HG03066 (cell line): Measurements from ENCODE around the gene CCER1.

Experiments used
- ATAC-seq: cut with Tn5 transposase; IDR thresholded peaks from one replicate; pipeline ENCODE4 v1.9.1; 2021; ENCODE audit warnings: low read depth; ENCODE audit not compliant: unreplicated experiment

Gene CCER1

GRCh38 chr12:90969851-90970250, 14.9 kb upstream of the CCER1 start:
- ATAC-seq, result no peak

GRCh38 chr12:90969346-90969745, 14.4 kb upstream of the CCER1 start:
- ATAC-seq, result no peak

- ATAC-seq, result no peak
These were observed 10.2 kb upstream of the CCER1 start for GRCh38 chr12:90965204-90965603.

GRCh38 chr12:90964616-90965015, 9.6 kb upstream of the CCER1 start:
- ATAC-seq, result no peak

DNA sequence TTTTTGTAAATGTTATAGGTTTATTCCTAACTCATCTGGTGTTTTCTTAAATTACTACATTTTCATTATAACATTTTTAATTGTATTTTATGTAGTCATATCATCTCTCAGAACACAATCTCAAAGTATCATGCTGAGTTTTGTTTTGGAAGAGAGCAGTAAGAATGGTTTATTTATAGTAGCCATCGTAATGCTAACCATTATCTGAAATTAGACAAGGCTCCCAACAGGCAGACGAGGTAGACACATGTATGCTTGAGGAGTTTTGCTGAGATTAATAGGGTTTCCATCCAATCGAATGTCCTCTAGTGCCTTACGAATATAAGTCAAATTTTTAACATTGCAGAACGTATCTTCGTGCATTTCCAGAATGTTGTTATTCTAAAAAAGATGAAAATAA, 9.0 kb upstream of the CCER1 start:
- no peak for ATAC-seq

DNA sequence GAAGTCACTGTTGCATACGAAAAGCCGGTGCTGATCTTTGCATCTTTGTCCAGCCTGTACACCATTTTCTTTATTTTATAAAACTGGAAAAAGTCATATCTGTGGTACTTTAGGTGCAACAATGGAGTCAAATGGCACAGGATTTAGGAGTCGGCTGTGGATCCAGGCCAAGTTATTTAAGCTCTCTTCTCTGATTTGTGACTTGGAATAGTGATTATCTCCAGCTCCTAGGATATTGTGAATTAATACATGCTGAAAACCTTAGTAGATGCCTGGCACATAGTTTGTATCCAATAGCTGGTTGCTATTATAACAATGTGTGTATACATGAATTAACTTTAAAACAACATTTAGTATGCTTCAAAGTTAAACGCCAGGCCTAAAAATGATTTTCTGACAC, 6.2 kb upstream of the CCER1 start:
- ATAC-seq, result no peak

- peak; percentile 87 for ATAC-seq
These were observed 4.7 kb upstream of the CCER1 start for GRCh38 chr12:90959538-90960139.

- no peak for ATAC-seq
These were observed 4.1 kb upstream of the CCER1 start for GRCh38 chr12:90959032-90959431.

DNA sequence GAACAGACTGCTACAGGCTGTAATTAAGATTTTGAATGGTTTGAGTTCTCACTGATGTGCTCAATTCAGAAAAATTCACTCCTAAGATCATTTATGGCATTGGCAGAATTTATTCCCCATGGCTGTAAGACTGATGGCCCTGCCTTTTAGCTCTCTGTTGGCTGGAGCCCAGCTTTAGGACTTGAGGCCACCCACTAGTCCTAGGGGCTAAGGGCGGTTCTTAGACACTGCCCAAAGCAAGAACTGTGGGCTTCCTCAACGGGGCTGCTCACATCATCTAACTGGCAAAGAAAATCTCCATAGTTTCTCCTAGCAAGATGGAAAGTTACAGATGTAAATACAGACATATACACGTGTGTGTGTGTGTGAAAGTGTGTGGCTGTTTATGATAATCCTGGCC, 3.4 kb upstream of the CCER1 start:
- ATAC-seq, result no peak

DNA sequence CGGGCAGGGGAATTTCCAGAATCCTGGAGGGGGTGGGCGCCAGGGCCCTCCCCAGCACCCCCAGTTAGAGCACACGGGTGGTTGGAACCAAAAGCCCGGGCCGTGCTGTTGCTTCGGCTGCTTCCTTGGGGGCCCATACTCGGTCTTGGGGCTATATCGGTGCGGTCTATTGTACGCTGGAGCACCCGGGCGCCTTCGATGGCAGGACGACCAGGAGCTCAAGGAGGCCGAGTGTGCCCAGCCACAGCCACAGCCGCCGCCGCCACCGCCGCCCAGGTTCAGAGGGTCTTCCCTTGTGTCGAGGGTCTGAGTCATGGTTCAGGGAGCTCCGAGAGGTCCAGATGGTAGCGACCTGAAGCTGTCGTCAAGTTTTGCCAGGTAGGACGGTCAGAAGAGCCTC, 548 bp downstream of the CCER1 start:
- ATAC-seq, result no peak

DNA sequence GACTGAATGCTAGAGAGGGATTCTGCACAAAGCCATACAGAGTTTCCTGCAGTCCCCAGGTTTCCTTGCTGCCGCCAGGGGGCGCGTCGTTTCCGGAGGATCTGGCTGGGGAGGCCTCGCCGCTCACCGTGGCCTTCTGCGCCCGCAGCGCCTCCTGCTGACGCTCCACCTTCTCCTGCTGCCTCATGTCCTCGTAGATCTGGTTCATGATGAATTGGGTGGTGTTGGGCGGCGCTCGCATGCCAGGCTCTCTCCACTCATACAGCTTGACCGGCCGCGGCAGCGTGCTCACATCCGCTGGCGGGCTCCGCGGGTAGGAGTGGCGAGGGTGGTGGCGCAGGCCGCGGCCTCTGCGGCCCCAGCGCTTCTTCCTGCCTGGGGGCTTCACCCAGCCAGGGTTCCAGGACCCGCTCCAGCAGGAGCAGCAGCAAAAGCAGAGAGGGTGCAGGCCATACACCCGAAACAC, 987 bp downstream of the CCER1 start:
- ATAC-seq, result no peak

GRCh38 chr12:90951432-90952105, 3.4 kb downstream of the CCER1 start:
- ATAC-seq, result no peak

- ATAC-seq, result no peak
These were observed 7.1 kb downstream of the CCER1 start for GRCh38 chr12:90947869-90948268.

DNA sequence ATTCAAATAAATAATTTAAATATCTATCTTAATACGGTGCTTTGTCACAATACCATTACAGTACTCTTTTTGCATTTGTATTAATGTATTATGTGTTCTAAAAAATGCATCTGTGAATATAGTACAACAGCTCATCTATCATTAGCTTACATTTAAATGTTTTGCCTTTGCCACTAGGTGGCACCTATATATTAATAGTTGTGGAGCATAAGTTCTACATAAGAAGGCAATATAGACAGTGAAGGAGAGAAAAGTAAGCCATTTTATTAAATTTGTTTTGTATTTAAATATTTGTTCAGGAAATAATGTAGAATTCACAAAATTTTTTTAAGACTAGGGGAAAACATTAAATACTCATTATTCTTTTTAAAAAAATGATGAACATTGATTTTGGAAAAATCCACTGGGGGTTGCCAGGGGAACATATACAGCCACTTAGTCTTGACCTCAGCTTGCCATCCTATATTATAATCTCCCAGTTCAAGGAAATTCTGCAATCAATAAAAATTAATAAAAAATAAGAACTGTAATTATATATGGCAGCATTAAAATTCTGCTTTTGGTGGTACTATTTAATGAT, 9.8 kb downstream of the CCER1 start:
- peak; percentile 76 for ATAC-seq

DNA sequence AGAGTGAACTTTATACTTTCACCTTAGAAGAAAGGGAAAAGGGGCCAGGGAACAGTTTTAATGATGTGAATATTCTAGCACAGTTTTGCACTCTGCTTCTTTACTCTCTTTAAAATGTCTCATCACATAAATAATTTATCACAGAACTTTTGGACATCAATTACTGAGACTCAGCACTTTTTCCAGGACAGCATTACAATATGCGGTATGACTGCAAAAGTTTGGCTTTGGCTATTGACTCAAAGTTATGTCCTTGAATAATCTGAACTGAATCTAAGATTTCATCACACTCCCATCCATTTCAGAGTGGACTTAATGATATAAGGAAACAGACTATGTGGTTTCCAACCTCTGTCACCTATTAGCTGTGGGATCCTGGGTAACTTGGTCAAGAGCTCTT, 11.7 kb downstream of the CCER1 start:
- ATAC-seq, result no peak

GRCh38 chr12:90940872-90941499, 14.0 kb downstream of the CCER1 start:
- ATAC-seq, result peak; percentile 60

DNA sequence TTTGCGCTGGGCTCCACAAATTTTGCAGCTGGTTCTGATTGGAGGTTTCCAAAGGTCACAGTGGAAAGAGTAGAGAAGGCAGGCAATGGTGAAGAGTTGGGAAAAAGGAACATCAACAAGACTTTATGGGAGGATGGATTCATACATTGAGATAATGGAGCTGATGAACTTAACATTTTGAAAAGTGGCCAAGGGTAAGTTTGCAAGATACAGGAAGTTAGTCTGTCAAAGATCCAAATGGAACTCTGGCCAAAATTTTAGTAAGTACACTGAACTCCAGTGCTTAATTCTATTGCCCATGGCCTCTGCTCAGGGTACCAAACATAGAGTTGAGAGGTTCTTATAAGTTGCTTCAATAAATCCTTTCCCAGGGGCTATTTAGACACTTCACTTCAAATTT, 15.6 kb downstream of the CCER1 start:
- no peak for ATAC-seq

DNA sequence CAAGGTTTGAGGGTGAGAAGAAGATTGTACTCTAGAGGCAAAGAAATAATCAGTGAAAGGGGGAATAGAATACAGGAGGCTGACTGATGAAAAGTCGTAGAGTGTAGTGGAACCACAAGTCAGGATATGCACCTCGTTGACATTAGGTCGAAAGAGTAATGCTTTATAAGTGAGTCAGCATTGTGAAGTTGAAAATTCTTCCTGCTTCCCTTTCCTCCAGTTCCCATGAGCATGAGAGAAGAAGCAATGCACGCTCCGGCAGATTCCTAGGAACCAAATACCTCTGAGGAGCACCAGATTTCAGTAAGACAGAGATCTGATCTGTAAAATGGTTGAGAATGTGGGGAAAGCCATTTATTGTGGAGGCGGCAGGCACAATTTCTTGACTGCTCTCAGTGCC, 16.5 kb downstream of the CCER1 start:
- ATAC-seq, result no peak

DNA sequence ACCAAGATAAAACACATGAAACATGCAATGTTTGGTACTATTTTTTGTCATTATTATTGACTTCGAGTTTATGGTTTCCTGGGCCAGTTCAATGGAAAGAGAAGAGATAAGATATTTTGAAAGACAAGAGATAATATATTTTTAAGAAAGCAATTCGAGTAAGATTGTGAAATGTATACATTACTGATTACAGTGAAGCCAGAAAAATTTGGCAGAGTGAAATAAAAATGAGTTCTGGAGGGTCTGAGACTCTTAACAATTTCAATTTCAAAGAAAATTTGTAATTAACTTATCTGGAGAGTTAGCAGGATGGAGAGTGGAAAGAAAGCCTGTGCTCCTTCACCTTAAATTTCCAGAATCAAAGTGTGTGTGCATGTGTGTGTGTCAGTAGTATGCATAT, 17.3 kb downstream of the CCER1 start:
- no peak for ATAC-seq

DNA sequence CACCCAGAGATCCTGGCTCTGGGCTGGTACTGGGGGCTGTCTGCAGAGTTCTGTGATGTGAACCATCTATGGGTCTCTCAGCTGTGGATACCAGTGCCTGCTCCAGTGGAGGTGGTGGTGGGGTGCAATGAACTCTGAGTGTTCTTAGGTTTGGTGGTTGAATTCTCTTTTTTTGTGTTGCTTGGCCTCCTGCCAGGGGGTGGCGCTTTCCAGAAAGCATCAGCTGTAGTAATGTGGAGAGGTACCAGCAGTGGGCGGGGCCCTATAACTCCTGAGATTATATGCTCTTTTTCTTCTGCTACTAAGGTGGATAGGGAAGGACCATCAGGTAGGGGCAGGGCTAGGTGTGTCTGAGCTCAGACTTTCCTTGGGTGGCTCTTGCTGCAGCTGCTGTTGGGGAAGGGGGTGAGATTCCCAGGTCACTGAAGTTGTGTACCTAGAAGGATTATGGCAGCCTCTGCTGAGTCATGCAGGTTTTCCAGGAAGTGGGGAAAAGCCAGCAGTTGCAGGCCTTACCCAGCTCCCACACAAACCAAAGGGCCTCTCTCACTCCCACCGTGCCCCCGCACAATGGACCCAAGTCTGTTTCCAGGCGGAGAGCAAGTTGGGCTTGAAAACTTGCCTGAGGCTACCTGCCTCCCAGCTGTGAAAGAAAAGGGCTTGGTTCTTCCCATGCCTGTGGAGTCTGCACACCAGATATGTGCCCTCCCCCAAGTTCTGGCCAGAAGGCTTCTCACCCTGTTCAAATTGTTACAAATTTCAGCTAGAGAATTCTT, 18.6 kb downstream of the CCER1 start:
- no peak for ATAC-seq

GRCh38 chr12:90925562-90925961, 29.4 kb downstream of the CCER1 start:
- no peak for ATAC-seq
